Osteoblast (primary cell): ENCODE measurements around the gene INHA. TPM values are rescaled to one million over a fixed set of nuclear protein-coding genes. Genes with fewer than 3 reads are reported as not detected.

ENCODE experiments used
- DNase-seq: peaks from one replicate; pipeline ENCODE4 v3.0.0; 2011; ENCODE audit warnings: low spot score, mixed read lengths; ENCODE audit not compliant: insufficient read length; ENCODE audit errors: missing footprints
- H2AFZ ChIP-seq: 2 replicates; pipeline ENCODE4 v1.6.0; 2011; ENCODE audit warnings: mild to moderate bottlenecking, low read length
- H3K27ac ChIP-seq: 2 replicates; pipeline ENCODE4 v1.5.1; 2011; ENCODE audit warnings: mild to moderate bottlenecking, low read depth, low read length, moderate library complexity
- H3K27me3 ChIP-seq: 2 replicates; pipeline ENCODE4 v1.6.0; 2012; ENCODE audit warnings: mild to moderate bottlenecking, control low read depth, inconsistent platforms, low read length, moderate library complexity; ENCODE audit not compliant: insufficient read depth
- H3K36me3 ChIP-seq: 2 replicates; pipeline ENCODE4 v1.5.1; 2011; ENCODE audit warnings: mild to moderate bottlenecking, low read length, control low read depth, moderate library complexity; ENCODE audit not compliant: insufficient read depth
- H3K4me1 ChIP-seq: 2 replicates; pipeline ENCODE4 v1.5.1; 2011; ENCODE audit warnings: mild to moderate bottlenecking, low read length, control low read depth, moderate library complexity; ENCODE audit not compliant: insufficient read depth
- H3K4me2 ChIP-seq: 2 replicates; pipeline ENCODE4 v1.6.0; 2011; ENCODE audit warnings: mild to moderate bottlenecking, low read length; ENCODE audit not compliant: insufficient read depth
- H3K4me3 ChIP-seq: fragments of 200-600 bp; sonication (generic); 3 replicates; pipeline ENCODE4 v1.5.1; 2012; ENCODE audit warnings: mild to moderate bottlenecking, low read length, inconsistent platforms; ENCODE audit not compliant: insufficient read depth
- H3K79me2 ChIP-seq: 2 replicates; pipeline ENCODE4 v1.6.0; 2012; ENCODE audit warnings: mild to moderate bottlenecking, low read length, control low read depth, inconsistent platforms; ENCODE audit not compliant: insufficient read depth
- H3K9me3 ChIP-seq: 2 replicates; pipeline ENCODE4 v1.5.1; 2011; ENCODE audit warnings: low read depth, low read length, control low read depth
- H4K20me1 ChIP-seq: 2 replicates; pipeline ENCODE4 v1.6.0; 2012; ENCODE audit warnings: mild to moderate bottlenecking, low read length, control low read depth; ENCODE audit not compliant: insufficient read depth
- CTCF ChIP-seq: IDR thresholded peaks from 2 replicates; pipeline ENCODE4 v1.5.1; 2011; ENCODE audit warnings: mild to moderate bottlenecking, low read depth, low read length, moderate library complexity; ENCODE audit errors: extremely low read depth
- total RNA-seq: library from RNA; depleted of rRNA; stranded (reverse); fragments of >200 nt; gene quantifications from 2 replicates; pipeline ENCODE4 v1.2.3, GENCODE V29; 2012

The INHA gene
- total RNA-seq, 1 donor: under 0.01 TPM

GRCh38 chr2:219525533-219526232, 46.4 kb upstream of the INHA start:
- H3K27me3 ChIP-seq: peaks cover 37% of the 10 kb centered on the region
- H2AFZ ChIP-seq: no peak overlapping the region
- H3K36me3 ChIP-seq: no peaks in the 10 kb centered on the region
- no peaks in the 10 kb centered on the region for H3K79me2 ChIP-seq
- no peaks in the 10 kb centered on the region for H3K9me3 ChIP-seq
- H4K20me1 ChIP-seq: no peaks in the 10 kb centered on the region
- DNase-seq: no peak
- no peak overlapping the region for H3K4me3 ChIP-seq
- H3K4me1 ChIP-seq: peaks cover 17% of the 10 kb centered on the region
- H3K27ac ChIP-seq: no peak overlapping the region
- H3K4me2 ChIP-seq: no peak overlapping the region
- TF ChIP-seq CTCF: no peak

- Histone ChIP-seq H3K27me3 (peaks cover 40% of the 10 kb centered on the region), H3K4me3 (no peak overlapping the region), H3K9me3 (no peaks in the 10 kb centered on the region), H4K20me1 (no peaks in the 10 kb centered on the region), H3K36me3 (no peaks in the 10 kb centered on the region), H3K4me2 (no peak overlapping the region), H3K79me2 (no peaks in the 10 kb centered on the region), H3K27ac (no peak overlapping the region), H2AFZ (no peak overlapping the region), H3K4me1 (peaks cover 10% of the 10 kb centered on the region)
- no peak for DNase-seq
- TF ChIP-seq CTCF: no peak
Measured at GRCh38 chr2:219526320-219527075, 45.6 kb upstream of the INHA start.

GRCh38 chr2:219527076-219527394, 45.1 kb upstream of the INHA start:
- Histone ChIP-seq H3K27ac (no peak overlapping the region), H3K4me3 (no peak overlapping the region), H3K9me3 (no peaks in the 10 kb centered on the region), H3K27me3 (peaks cover 40% of the 10 kb centered on the region), H3K4me1 (peaks cover 5% of the 10 kb centered on the region), H3K79me2 (no peaks in the 10 kb centered on the region), H3K4me2 (no peak overlapping the region), H3K36me3 (no peaks in the 10 kb centered on the region), H2AFZ (no peak overlapping the region), H4K20me1 (no peaks in the 10 kb centered on the region)
- DNase-seq: no peak
- TF ChIP-seq CTCF: no peak

- no peak for TF ChIP-seq CTCF
- Histone ChIP-seq H4K20me1 (no peaks in the 10 kb centered on the region), H3K4me3 (no peak overlapping the region), H3K4me2 (no peak overlapping the region), H2AFZ (no peak overlapping the region), H3K27ac (no peak overlapping the region), H3K4me1 (peaks cover 4% of the 10 kb centered on the region), H3K79me2 (no peaks in the 10 kb centered on the region), H3K36me3 (no peaks in the 10 kb centered on the region), H3K27me3 (peaks cover 40% of the 10 kb centered on the region), H3K9me3 (no peaks in the 10 kb centered on the region)
- no peak for DNase-seq
Measured at GRCh38 chr2:219527472-219527871, 44.6 kb upstream of the INHA start.
